Germinal center (tissue), 1 donor: ENCODE measurements around the gene PRKG1.
"Not testable (repeated sequence)": the region's sequence is repeated elsewhere in the genome, so short reads cannot be mapped to it uniquely, and the experiment has no call there.

Source experiments
- DNase-seq: peaks from one replicate; pipeline ENCODE4 v3.0.0; 2012; ENCODE audit warnings: mixed read lengths, low spot score

The PRKG1 gene

DNA sequence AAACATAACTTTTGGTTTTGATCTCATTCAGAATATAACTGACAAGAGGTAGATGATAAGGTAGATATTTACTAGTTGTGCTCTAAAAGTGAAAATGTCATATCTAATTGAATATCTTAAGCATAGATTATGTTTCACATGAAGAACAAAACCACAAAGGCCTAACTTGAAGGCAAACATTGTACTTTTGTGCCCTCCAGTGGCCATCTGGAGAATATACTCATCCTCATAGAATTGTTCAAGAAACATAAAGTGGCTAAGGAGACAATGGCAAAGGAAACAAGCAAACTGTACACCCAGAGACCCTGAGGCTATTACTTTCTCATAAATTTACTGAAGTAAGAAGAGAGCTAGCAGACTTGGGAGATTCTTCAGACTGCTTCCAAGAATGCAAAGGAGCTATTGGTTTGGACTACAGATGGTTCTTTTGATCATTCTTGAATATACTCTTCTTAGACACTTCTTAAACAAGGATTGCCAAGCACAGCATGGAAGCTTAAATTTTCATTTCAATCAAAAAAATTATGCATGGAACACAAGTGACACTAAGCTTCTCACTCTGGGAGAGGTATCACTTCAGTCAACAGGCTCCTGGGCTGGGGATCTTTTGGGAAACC lies 1141.6 kb downstream of the PRKG1 start:
- DNase-seq = peak; percentile 36

DNA sequence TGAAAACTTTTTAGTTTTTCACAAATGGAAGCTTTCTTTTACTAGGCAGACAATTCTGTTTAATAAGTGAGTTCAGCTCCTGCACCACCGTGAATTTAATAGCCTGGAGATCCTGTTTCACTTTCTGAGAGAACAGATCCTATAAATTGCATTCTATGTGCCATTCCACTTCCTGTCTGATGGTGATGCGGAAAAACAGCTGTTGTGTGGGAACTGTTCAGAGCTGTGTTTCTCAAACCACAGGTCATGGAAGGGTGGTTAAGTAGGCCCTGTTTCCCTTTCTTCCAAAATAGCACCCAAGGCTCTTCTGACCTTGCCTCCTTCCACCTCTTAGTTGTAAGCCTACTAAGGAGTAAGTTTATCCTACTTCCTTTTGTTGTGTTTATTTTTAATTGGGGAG lies 1142.6 kb downstream of the PRKG1 start:
- DNase-seq = peak; percentile 62

DNA sequence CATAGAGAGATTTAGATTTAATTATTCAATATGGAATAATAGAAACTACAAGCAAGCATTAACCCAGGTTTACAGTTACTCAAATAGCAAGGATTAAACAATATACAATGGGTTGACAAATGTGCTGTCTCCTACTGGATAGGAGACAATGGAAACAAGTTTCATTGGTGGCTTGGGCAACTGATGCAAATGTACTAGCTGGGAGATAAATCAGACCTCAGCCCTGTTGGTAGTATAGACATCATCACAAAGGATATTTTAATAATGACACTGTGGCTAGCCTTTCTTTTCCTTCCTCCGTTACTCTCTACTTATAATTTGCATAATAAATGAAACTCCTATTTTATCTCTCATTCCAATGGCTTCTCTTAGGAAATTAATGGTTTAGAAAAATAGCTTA lies 1143.2 kb downstream of the PRKG1 start:
- DNase-seq = no peak

DNA sequence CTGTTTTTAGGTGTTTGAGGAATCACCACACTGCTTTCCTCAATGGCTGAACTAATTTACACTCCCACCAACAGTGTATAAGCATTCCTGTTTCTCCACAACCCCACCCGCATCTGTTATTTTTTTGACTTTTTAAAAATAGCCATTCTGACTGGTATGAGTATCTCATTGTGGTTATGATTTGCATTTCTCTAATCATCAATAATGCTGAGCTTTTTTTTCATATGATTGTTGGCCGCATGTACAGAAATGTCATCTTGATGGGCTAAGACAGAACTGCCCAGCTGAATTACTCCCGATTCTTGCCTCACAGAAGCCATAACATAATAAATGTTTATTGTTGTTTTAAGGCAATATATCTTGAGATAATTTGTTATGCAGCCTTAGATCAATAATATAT lies 1146.7 kb downstream of the PRKG1 start:
- no peak for DNase-seq

DNA sequence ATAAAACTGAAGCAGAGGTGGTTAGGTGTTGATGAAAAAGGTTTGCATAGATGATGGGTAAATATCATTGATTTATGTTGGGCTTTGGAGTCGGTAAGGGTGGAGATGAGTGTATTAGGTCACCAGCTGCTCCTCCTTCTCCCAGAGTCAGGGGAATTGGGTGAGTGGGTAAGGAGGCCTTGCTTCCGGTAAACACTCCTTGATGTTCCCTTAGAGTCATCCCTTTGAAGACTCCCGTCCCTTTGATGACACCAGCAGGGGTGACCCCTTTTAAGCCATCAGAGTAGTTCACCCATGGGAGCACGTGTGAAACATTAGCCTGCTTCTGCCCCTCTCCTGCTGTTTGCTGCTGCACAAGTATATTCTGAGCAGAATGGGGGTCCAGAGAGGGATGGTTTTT lies 1147.6 kb downstream of the PRKG1 start:
- DNase-seq = no peak

DNA sequence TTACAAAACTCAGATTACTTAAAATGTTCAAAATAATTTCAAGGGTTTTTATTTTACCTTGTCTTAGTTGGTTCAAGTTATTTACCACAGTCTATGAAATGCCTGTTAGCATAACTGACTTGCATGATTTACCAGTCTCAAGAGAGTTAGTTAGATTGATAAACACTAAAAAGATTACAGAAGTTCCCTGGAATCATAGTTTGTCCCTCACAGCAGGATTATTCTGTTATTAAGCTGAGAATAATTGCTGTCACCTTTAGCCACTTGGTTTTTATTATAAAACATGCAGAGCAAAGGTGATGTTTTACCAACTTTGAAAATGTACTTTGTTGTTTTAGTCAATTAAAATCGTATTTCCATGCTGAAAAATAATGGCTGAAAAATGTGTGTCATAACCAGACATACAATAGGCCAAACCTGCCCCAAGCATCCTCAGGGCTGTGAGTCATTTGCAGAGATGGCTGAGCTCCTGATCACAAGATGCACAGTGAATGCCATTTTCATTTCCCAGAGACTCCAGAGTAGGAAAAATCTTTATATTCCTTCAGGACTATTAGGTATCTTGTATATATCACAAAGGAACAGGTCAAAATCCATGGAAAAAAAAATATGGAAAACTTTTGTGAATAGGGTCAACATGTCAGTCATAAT lies 1152.0 kb downstream of the PRKG1 start:
- DNase-seq = no peak

DNA sequence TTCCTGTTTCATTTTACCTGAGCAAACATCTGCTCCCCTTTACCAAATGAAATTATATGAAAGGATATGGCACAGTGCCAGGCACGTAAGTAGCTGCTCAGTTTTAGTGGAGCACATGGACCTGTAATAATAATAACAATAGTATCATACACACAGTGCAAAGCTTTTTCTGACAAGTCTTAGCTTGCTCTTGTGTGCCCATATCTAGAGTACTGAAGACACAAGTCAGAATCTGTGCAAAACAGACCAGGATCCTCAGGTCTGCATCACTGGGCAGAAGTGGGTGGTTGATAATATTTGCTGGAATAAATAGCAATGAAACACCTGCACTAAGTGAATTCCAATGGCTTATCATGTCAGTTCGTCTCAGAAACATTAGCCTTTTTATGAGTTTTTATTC lies 1154.3 kb downstream of the PRKG1 start:
- DNase-seq = no peak

DNA sequence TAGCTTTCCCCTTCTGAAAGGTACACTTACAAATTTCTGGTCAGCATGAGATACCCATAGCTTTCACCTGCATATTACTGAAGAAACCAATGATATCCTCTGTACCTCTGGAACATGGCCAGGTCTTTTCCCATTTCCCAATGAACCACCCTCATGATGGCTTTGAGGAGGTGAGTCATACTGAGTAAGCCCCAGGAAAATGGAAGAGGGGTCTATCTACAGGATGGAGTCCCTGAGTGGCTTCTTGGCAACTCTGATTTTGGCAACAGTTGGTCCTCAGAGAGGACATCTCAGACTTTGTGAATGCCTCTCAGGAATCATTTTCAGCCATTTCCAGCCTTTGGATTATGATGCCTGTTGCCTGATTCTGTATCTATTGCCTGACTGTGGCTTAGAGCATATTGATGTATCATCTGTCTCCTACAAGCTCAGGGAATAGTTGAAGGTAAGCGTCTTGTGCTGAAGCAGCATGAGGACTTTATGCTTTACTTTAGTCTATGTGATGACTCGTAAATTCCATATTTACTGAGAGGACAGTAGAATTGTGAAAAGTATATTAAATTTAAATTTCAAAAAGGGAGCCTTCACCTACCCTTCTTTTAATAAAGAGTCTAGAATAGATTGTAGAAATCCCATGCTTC lies 1155.1 kb downstream of the PRKG1 start:
- no peak for DNase-seq

DNA sequence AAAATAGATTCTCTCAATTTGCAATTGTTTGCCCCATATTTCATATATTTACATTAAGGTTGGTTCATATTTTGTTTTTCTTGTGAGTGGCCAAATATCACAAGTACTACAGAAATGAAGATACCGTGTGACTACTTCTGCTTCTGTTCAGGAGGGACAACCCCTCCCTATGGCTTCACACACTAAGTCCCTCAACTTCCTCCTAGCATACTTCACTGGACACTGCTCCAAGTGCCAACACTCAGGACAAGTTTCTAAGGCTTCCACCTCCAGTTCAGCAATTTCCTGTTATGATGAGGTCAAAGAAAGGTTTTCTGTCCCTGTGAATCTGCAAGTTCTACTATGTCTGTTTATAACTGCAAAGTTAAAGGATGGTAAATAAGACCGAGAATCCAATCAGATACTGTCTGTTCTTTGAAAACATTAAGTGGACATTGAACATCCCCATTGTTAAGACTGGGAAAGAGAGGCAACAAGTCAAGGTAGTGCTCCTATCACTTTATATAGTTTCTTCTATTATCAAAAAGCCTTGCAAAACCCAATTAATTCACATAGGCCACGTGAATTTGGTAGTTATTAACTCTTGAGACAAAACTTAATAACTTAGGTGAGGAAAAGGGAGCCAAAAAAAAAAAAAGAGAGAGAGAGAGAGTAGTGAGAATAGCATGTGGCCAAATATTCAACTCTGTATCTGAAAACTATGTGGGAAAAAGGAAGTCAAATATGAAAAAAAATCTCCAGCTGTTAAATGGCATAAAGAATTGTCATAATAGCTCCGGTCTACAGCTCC lies 1158.5 kb downstream of the PRKG1 start:
- DNase-seq = peak; percentile 15

DNA sequence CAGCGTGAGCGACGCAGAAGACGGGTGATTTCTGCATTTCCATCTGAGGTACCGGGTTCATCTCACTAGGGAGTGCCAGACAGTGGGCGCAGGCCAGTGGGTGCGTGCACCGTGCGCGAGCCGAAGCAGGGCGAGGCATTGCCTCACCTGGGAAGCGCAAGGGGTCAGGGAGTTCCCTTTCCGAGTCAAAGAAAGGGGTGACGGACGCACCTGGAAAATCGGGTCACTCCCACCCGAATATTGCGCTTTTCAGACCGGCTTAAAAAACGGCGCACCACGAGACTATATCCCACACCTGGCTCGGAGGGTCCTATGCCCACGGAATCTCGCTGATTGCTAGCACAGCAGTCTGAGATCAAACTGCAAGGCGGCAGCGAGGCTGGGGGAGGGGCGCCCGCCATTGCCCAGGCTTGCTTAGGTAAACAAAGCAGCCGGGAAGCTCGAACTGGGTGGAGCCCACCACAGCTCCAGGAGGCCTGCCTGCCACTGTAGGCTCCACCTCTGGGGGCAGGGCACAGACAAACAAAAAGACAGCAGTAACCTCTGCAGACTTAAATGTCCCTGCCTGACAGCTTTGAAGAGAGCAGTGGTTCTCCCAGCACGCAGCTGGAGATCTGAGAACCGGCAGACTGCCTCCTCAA lies 1159.2 kb downstream of the PRKG1 start:
- not testable (repeated sequence) for DNase-seq

DNA sequence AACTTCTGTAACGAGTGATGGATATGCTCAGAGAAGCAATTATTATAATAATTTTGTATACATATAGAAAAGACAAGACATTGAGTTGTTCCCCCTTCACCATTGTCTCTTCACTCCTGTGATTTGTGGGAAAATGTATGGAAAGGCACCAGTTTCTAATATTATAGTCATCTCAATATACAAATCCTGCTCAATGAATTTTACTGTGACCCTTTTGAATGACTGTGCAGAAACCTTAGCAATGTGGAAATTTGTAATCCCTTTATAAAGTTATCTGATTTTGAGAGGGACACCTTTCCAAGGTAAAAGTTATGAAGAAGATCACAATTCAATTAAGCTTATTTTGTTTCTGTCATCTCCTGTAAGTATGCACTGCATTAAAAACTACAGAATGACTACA lies 1165.5 kb downstream of the PRKG1 start:
- DNase-seq = no peak

DNA sequence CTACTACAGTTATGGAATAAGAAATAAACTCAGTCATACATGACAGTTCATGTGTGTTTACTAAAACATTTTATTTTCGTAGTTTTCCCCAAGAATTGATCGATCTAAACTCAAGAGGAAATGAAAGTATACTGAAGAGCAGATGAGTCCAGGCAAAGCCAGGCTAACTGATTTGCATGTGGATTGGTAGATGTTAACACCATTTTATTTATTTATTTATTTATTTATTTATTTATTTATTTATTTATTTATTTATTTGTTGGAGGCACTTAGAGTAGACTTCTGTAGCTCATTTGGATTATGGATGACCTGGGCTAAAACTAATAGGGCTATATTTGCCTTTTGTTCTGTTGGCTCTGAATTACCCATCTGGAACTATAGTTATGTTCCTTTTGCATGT lies 1171.3 kb downstream of the PRKG1 start:
- DNase-seq = no peak

DNA sequence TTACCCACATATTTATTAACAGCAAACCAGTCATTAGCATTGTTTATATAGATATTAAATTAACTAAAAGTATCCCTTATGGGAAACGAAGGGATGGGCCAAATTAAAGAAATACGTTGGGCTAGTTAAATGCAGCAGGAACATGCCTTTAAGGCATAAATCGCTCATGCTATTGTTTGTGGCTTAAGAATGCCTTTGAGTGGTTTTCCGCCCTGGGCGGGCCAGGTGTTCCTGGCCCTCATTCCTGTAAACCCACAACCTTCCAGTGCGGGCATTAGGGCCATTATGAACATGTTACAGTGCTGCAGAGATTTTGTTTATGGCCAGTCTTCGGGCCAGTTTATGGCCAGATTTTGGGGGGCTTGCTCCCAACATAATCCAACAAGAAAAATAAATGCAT lies 1173.6 kb downstream of the PRKG1 start:
- DNase-seq = not testable (repeated sequence)

DNA sequence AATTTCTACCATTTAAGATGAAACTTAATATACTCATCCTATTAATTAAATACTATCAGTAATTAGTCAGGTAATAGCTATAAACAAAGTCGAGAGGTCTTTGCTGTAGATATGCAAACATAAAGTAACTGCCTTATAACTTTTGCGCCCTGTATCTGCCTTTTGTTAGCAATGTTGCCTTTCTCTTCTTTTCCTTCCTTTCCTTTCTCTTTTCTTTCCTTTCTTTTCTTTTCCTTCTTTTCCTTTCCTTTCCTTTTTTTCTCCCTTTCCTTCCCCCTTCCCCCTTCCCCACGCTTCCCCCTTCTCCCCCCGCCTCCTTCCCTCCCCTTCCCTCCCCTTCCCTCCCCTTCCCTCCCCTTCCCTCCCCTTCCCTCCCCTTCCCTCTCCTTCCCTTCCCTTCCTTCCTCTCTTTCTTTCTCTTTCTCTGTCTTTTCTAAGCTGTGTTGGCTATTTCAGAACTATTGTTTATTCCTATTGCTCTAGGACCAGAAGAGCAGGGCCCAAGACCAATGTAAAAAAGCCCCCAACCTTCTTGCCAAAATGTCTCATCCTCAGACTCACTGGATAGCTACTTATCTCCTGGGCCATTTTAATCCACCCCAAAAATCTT lies 1174.5 kb downstream of the PRKG1 start:
- DNase-seq = no peak

DNA sequence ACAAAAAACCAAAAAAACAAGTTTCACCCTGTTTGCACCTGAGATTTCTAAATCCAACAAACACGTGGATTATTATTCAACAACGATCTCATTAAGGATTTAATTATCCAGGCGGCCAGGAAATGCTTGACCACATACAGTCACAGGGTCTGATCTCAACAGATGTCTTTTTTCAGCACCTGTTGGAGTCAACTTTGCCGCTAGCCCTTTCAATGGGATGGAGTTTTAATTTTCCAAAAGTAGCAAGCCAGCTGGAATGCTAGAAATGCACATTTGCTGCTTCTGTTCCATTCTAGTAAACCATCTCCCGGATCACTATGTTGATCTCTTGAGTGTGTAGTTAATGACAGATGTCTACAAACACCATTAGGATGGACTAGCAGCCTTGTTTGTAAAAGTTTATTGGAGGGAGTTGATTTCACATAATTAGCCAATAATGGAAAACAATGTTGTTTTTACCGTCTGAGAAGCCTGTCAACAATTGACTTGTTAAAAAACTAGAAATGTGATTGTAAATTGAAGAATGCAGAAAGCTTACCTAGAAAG lies 1175.6 kb downstream of the PRKG1 start:
- DNase-seq = no peak

DNA sequence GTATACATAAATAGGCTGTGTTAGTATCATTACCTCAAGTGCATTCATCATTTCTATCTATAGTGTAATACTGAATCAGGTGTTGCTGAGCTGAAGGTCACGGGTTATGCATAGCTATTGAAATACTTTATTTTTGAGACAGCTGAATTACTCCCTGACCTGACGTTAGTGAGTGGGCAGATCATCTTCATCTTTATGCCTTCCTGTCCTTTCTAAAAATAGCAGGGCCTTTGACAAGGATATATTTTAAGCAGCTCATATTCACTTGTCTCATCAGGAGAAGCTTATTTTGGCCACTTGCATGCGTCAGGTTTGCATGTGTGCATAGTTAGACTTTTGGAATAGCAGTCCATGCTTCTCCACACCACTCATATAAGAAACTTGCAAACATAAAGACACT lies 1176.2 kb downstream of the PRKG1 start:
- DNase-seq = no peak

DNA sequence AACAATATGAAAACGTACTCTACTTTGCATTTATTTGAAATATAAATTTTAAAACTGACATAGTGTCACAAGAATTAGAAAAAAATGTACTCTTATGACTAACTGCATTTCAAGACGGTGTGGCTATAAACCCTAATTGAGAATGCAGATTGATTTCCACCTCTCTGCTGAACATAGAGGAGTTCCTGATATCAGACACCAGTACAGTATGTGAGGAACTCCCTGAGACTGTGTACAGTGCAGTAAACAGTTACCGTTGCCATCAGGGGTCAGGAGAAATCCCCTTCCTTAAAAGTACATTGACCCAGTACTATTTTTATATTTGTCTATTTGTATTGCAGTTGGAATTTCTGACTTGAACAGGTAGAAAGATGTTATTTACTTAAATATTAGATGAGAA lies 1178.0 kb downstream of the PRKG1 start:
- DNase-seq = no peak

DNA sequence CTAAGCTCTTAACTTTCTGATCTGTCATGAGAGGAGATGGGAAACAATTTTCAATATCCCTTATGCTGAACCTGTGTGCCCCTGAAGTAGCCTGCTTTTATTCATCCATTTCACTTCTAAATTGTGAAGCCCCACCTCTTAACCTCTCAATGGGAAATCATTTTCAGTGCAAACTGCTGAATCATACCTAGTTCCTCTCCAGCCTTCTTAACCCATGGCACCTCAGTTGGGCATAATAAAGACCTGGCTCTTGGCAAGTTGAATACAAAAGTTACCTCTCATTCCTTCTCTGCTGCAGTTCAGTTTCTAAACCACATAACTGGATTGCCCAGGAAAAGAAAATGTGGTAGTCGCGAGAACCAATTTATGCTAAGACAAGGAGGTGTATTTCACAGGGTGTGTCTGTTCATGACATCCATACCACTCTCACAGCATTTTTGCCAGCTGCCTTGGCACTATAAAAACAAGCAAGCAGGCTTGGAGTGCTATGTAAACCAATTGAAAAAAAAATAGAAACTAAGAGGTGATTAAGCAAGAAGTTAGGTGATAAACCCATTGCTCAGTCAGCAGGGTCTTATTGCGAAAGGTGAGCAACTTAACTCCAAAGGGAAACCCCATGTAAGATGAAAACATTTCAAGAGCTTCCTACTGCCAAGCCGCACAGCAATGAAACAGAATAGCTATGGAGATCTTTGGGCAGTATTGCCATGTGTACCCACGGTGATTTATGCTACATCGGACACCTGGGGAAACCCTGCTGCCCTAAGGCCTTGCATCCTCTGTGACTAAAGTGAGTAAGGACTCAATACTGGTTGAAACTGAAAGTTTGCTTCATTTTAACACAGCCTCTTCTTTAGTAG lies 1182.8 kb downstream of the PRKG1 start:
- no peak for DNase-seq

DNA sequence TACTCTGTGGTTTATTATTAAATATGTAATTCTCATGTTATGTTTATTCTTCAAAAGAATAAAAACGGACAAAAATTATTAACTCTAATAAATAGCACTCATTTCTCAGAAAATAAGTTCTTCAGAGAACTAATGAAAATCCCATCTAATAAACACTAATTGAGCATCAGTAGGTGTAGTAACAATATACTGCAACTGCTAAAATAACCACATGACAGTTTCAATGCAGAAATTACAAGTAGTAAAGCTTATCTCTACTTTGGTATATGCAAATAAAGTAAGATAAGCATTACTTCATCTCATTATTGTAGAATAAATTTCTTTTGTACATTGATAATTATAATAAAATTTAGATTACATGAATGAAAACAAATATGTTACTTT lies 1183.4 kb downstream of the PRKG1 start:
- no peak for DNase-seq

DNA sequence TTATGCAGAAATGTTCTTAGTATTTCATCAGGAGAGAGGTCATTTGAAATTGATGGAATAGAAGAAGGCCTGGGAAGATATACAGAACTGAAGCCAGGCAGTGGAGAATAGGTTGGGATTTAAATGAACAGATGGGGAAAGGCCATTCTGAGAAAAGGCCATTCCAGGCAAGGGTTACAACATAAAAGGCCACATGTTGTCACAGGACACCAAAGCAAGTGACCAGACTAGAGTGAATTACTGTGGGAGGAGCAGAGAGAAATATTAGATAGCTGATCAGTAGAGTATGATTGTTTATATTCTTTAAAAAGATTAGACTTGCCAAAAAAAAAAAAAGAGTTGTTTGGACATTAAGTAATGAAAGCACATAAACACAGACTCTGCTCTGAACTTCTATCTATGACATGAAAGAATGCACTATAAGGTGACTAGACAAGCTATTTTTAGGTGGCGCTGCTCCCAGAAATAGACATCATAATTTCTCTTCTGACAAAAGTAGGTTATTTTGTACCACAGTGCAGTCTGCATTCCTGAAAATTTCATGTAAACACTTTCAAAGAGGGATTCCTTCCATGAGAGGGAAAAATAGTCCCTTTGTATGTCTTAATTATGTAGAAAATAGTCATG lies 1184.6 kb downstream of the PRKG1 start:
- no peak for DNase-seq
